GM19099 (cell line): ENCODE data around the gene PRKN.

Experiments
- POLR2A ChIP-seq: IDR thresholded peaks from 3 replicates; pipeline ENCODE4 v1.6.1; 2011; ENCODE audit warnings: low read depth; ENCODE audit not compliant: insufficient read length; ENCODE audit errors: extremely low read depth

PRKN gene

DNA sequence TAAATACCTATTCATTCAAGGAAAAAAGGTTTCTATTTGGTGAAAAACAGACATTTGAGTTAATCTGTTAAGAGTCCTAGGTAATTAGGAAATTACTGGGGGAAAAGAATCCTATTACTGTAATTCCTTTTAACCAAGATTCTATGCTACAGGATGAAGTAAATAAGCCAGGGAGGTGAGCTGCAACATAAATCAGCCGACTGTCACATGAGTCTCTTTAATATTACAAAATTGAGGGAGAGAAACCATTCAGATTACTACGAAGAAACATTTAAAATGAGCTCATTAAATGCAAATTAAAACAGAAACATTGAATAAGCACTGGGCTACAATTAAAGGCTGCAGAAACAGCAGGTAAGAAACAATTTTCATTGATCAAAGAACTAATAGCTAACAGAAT, 5.3 kb downstream of the PRKN start:
- no peak for TF ChIP-seq POLR2A

DNA sequence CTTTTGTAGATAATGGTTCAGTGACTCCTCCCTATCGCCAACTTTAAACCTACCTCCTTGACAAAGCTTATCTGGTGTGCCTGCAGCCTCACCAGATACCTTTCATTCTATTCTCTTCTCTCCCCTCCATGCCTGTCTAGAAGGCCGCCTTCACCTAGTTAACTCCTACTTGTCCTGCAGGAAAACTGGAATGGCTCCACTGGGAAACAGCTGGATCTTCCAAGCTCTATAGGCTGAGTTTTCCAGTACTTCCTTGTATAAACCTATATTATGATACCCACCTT, 6.2 kb downstream of the PRKN start:
- no peak for TF ChIP-seq POLR2A

DNA sequence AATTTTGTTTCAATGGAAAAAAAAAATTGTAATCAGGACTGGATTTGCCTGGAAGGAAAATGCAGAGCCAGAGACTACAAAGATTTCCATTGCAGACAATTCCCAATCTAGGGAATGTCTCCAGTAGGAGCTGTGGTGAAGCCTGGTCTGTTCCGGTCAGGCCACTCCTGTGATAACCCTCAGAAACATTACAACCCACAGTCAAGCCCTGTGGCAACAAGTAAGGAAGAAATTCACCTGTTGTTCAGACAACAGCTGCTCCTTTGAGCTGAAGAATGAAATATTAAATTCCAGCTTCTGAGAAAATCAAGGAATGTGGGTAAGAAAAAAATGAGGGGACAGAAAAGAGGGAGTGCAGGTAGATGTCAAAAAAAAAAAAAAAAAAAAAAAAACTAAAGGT, 8.0 kb downstream of the PRKN start:
- TF ChIP-seq POLR2A, result no peak

DNA sequence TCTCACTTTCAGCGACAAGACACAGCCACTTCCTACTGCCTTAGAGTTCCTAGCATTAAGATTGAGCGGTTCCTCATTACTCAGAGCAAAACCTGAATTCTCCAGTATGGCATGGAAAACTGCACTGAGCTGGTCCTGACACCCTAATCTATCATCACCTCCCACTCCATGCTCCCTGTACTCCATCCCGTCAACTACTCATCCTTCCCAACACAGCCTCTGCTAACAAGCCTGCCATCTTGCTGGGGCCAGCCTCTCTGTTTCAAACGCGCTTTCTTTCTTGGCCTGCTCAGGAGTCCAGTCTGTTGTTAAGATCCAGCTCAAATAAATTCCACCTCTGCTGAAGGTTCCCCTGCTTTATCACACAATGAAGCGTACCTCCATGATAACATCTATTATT, 12.0 kb downstream of the PRKN start:
- no peak for TF ChIP-seq POLR2A

DNA sequence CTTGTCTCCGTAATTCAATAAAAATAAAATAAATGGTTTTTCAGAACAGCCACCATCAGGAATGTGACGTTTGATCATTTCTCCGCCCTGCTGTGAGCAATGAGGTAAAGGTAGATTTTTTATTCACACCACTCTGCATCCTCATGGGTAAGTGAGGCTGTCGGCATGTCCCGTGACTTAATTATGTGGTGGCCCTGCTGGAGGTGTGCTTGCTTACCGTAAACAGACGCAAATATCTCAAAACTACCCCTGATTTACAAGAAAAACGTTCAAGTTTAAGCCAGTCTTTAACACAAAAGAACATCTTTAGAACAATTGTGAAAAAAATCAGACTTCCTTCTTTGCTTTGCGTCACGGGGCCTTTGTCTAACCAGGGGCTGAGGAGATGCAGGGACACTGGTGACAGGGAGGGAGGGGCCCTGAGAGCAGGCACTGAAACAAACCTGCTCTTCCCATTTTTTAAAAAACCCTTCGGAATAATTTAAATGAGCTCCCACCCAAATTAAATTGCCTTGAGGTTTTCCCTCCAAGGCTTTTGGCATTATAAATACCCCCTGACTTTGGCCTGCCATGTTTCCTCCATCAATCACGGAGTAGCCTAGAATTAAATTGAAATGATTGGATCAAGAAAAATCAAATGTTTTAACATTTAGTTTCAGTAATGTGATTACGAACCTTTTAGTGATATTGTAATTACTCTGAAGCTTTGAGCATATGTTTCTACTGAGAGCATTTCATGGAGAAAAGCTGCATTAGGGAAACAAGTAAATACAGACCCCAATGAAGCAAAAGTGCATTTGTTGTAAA, 13.4 kb downstream of the PRKN start:
- TF ChIP-seq POLR2A, result no peak

DNA sequence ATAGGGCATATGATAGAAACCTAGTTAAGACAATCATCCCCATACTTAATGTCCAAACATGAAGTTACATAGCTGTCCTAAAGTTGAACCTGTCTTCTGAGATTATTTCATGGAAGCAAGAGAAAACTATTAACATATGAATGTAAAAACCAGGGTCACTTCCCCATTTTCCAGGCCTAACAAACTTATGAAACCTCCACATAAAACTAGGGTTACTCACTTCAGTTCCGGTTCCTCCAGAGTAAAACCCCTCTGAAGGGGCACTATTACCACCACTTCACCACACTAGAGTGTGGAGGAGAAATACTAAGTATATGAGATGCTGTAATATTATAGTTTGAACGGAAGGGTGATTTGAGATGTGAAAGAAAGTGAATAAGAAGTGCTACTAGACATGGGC, 14.9 kb downstream of the PRKN start:
- no peak for TF ChIP-seq POLR2A

DNA sequence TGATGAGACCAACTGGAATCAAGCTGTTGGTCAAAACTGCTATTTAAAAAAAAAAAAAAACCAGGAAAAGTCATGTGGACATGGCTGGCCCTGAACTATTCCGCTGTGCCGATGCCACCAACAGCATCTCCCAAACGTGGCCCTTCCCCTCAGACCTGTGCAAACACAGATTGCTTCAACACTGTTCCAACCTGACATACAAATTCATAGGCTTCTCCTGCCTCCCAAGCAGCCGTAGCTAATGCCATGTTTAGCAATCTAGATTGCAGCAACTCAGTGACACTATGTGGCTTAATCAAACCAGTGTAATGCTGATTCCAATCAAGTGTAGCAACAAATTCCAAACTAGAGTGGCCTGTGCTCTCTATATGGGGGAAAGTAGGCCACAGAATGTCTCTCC, 16.2 kb downstream of the PRKN start:
- no peak for TF ChIP-seq POLR2A

DNA sequence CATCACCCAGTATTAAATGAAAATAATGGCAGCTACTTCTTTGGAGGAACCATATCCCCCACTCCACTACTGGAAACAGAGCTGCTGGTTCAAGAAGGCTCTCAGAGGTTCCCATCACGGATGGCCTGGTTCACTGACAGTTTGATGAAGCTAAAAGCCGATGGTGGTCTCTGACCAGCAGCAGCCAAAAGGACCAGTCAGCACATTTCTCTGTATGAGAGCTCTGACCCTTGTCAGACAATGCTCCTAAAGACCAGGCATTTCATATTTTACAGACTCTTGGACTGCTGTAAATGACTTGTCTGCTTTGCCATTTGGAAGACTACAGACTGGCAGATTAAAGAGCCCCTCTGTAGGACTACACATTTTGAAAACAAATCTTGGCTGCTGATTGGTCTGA, 16.6 kb downstream of the PRKN start:
- no peak for TF ChIP-seq POLR2A

DNA sequence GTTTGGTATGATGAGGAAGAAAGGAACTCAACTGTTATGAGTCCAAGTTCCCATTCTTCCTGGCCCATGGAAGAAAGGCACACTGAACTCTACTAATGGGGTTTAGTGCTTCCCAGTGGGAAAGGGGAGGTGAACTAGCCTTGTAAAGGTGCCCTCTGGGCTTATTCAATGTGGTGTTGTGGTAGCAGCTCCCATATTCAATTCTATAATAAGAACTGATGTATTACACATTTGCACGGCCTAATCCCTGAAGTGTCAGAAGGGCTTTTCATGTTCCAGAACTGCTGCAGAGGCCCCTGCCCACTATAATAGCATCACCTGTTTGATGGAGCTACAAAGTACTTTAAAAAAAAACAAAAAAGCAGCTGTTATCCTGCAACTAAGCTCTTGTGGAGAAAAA, 17.1 kb downstream of the PRKN start:
- no peak for TF ChIP-seq POLR2A

DNA sequence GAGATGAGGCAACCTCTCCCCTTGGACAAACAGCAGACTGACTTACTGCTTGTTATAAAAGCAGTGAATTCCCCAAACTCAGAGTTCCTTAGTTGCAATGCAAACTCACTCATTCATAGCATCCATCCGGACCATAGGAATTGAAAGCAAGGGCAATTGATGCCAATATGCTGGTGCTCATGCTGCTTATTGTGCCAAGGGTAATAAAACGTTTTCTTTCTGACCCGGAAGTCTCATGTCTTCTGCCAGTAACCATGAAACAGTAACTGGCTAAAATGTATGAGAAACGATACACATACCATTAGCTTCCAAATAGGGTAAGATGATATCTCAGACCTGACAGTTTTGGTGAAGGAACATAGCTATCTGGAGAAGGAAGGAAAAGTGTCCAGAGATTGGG, 18.1 kb downstream of the PRKN start:
- TF ChIP-seq POLR2A, result no peak

DNA sequence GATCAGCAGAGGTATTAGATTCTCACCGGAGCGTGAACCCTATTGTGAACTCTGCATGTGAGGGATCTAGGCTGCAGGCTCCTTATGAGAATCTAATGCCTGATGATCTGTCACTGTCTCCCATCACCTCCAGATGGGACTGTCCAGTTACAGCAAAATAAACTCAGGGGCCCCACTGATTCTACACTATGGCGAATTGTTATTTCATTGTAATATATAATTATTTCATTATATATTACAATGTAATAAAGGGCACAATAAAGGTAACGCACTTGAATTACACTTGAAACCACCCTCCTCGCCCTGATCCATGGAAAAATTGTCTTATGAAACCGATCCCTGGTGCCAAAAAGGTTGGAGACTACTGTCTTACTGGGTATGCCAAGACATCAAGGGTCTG, 18.6 kb downstream of the PRKN start:
- TF ChIP-seq POLR2A, result no peak

DNA sequence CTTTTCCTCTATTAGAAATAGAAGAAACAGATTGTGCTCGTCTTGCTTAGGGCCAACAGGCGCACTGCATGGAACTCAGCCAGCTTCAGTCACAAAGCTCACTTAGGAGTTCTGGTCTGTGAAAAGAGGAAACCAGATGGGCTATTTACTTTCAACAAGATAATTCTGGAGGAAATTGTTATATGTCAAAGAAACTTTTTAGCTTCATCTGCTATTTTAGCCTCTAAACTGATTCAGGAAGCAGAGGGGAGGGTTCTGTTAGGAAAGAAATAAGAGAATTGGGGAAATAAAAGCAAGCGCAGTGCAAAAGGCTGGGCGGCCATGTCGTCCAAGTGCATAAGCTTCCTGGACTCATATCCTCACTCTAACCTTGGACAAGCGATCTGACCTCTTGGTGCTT, 21.3 kb downstream of the PRKN start:
- TF ChIP-seq POLR2A, result no peak

DNA sequence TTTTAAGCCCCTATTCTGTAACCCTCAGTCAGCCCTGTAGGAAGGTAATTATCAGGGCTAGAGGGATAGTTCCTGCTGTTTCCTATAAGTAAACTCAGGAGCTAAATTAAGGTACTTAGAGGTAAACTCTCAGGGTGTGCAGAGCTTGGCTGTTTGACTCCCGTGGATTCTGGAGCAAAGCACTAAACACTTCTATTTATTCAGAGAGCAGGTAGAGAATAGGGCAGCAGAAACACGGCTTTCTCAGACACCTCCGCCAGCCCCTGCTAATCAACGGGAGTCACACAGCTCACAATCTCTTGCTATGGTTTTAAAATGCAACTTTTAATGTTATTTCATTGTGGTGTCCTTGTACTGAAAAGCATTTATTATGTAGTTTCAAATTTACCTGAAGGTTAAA, 21.8 kb downstream of the PRKN start:
- TF ChIP-seq POLR2A, result no peak

DNA sequence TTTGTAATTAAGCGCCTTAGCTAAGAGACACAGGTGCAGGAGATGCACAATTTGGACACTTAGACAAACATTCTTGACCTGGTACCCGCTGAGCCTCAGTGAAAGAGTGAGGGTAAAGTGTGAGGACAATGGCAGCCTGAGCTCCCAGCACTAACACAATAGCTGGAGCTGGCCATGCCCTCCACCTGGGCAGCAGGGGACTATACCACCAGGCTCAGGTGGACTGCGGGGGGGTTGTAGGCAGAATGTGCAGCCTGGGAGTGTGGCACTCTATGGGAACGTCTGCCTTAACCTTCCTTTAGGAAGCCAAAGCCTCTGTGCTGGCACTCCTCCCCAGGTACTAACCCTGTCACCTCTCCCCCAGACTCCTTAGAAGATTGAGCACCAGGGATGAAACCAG, 23.6 kb downstream of the PRKN start:
- no peak for TF ChIP-seq POLR2A

DNA sequence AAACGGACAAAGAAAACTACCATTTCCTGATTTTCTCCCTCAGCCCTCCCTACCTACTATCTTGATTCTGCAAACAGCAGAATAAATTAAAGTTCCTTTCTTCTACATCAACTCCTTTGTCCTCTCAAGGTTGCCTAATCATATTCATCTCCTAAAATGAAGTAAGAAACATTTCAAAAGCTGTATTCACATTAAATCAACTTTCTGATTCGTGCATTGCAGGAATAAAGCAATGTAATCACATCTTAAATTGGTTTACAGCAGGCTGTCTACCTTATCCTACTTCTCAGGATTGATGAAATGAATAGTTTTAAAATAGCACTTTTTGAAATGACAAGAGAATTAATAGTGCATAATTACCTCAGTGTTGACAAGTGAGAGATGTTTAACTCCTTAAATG, 25.1 kb downstream of the PRKN start:
- TF ChIP-seq POLR2A, result no peak

DNA sequence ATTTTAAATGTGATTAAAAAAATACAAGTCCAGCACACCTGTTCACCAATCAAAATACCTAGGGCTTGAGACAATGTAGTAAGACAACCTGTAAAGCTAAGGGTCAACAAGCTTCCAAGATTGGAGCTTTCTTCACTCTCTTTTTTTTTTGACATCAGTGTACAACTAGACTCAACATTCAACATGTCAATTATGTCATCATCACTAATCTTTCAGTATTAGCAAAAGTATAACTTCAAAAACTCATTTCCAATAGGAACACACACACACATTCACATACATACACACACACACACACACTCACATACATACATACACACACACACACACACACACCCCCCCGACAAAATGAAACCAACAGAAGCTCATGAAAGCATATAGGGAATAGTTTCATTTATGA, 26.0 kb downstream of the PRKN start:
- TF ChIP-seq POLR2A, result no peak

DNA sequence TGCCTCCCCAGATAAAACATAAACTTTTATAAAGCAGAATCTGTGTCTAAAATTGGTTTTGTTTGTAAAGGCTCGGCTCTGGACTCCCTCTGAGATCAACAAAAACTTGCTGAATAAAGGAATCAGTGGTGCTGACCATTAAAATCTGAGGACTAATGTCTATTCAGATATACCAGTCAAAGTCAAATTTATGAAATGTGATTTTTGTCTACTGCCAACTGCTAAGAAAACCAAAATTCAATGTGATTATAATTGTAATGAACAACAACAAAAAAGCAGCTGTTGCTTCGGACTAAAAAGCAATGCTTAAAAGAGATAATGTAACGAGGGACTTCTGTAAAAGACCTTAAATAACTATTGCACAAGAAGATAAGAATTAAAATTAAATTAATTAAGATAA, 26.6 kb downstream of the PRKN start:
- no peak for TF ChIP-seq POLR2A
